Liver (tissue), 9 donors: Measurements from ENCODE around the gene INPP5K. TPM values are rescaled to one million over a fixed set of nuclear protein-coding genes. Genes with fewer than 3 reads are reported as not detected.

Source experiments
- DNase-seq: peaks from one replicate; pipeline ENCODE4 v3.0.0-alpha.2; 2017; ENCODE audit warnings: low spot score
- H3K27ac ChIP-seq, 2 donors: one replicate each; pipeline ENCODE4 v1.7.0; 2013; ENCODE audit warnings: inconsistent platforms in 2 of 2, low read length in 2 of 2, control low read depth in 1 of 2, low read depth in 1 of 2, mild to moderate bottlenecking in 1 of 2
- H3K27me3 ChIP-seq, 4 donors: one replicate each; pipeline versions ENCODE4 v1.6.1 to v1.7.0; 2013; ENCODE audit warnings: low read length in 3 of 4, inconsistent platforms in 1 of 4, mild to moderate bottlenecking in 1 of 4, moderate library complexity in 1 of 4; ENCODE audit not compliant: control insufficient read depth in 4 of 4, insufficient read depth in 4 of 4
- H3K36me3 ChIP-seq, 4 donors: one replicate each; pipeline versions ENCODE4 v1.6.1 to v1.7.0; 2013; ENCODE audit warnings: low read length in 3 of 4, mild to moderate bottlenecking in 3 of 4, low read depth in 1 of 4, moderate library complexity in 1 of 4; ENCODE audit not compliant: control insufficient read depth in 4 of 4, insufficient read depth in 3 of 4
- H3K4me1 ChIP-seq, 4 donors: one replicate each; pipeline versions ENCODE4 v1.6.1 to v1.7.0; 2013; ENCODE audit warnings: low read length in 3 of 4, mild to moderate bottlenecking in 3 of 4, moderate library complexity in 1 of 4; ENCODE audit not compliant: control insufficient read depth in 4 of 4, insufficient read depth in 4 of 4
- H3K4me3 ChIP-seq, 3 donors: one replicate each; pipeline versions ENCODE4 v1.6.1 to v1.7.0; 2013; ENCODE audit warnings: low read length in 3 of 3, control low read depth in 1 of 3, low read depth in 1 of 3, mild to moderate bottlenecking in 1 of 3
- H3K9ac ChIP-seq, 2 donors: one replicate each; pipeline ENCODE4 v1.7.0; 2013; ENCODE audit warnings: low read length in 2 of 2, mild to moderate bottlenecking in 2 of 2, moderate library complexity in 2 of 2, control low read depth in 1 of 2, low read depth in 1 of 2
- H3K9me3 ChIP-seq, 4 donors: one replicate each; pipeline versions ENCODE4 v1.6.1 to v1.7.0; 2013; ENCODE audit warnings: low read length in 3 of 4; ENCODE audit not compliant: control insufficient read depth in 4 of 4
- ATF3 ChIP-seq: IDR thresholded peaks from 2 replicates; pipeline ENCODE4 v1.6.1; 2016; ENCODE audit warnings: antibody characterized with exemption
- FOXA1 ChIP-seq: IDR thresholded peaks from 2 replicates; pipeline ENCODE4 v1.6.1; 2016; ENCODE audit warnings: antibody characterized with exemption
- GABPA ChIP-seq, 2 donors: IDR thresholded peaks in 1 of 2; conservative IDR thresholded peaks in 1 of 2; 2 replicates each; pipeline ENCODE4 v1.6.1; 2016; ENCODE audit warnings: antibody characterized with exemption in 2 of 2, mild to moderate bottlenecking in 1 of 2, moderate library complexity in 1 of 2
- HNF4A ChIP-seq, 2 donors: conservative IDR thresholded peaks; 2 replicates each; pipeline ENCODE4 v1.6.1; 2016; ENCODE audit warnings: antibody characterized with exemption in 2 of 2, mild to moderate bottlenecking in 2 of 2
- RXRA ChIP-seq, 2 donors: IDR thresholded peaks; 2 replicates each; pipeline ENCODE4 v1.6.1; 2017 to 2018; ENCODE audit warnings: antibody characterized with exemption in 2 of 2, mild to moderate bottlenecking in 1 of 2
- SP1 ChIP-seq: IDR thresholded peaks from 2 replicates; pipeline ENCODE4 v1.6.1; 2018; ENCODE audit warnings: antibody characterized with exemption, mild to moderate bottlenecking
- TAF1 ChIP-seq: conservative IDR thresholded peaks from 2 replicates; pipeline ENCODE4 v1.6.1; 2016; ENCODE audit warnings: antibody characterized with exemption, mild to moderate bottlenecking
- YY1 ChIP-seq: IDR thresholded peaks from 2 replicates; pipeline ENCODE4 v1.6.1; 2016; ENCODE audit warnings: antibody characterized with exemption, mild to moderate bottlenecking
- WGBS: extraction: QIAGEN DNeasy Blood & Tissue Kit; methylation state at CpG from one replicate; pipeline ENCODE4 v1.1.7; 2013; 5-methylcytosine and 5-hydroxymethylcytosine counted together
- polyA plus RNA-seq, 2 donors: library from polyadenylated mRNA; stranded (reverse) in 1 of 2; unstranded in 1 of 2; fragments of 200-250 nt in 1 of 2; fragments of >200 nt in 1 of 2; fragmentation: Nextera tagmentation in 1 of 2; extraction: Ambion mirVana in 1 of 2; gene quantifications; one replicate each; pipeline versions ENCODE4 v1.2.1 to v1.2.3, GENCODE V29; 2013 to 2015
- total RNA-seq, 2 donors: library from RNA; depleted of rRNA; stranded (reverse); fragments of >200 nt; gene quantifications; one replicate each; pipeline ENCODE4 v1.2.3, GENCODE V29; 2014
- TF ChIP-seq, protein P1 (sequence below): fragments of 150-350 bp; IDR thresholded peaks from 2 replicates; pipeline ENCODE4 v1.5.1; 2017; ENCODE audit warnings: improper control_type of control experiment, low read depth, low read length; ENCODE audit not compliant: missing input control
- TF ChIP-seq, protein P2 (sequence below): IDR thresholded peaks from 2 replicates; pipeline ENCODE4 v1.6.1; 2016; ENCODE audit warnings: antibody characterized with exemption, mild to moderate bottlenecking
- donor health status: healthy.
- donor health status: healthy.
- donor health status: healthy.
- donor health status: healthy.
- donor health status: healthy.

The INPP5K gene
- total and polyA plus RNA-seq, 4 donors = 9.9 to 47.1 (median 15.9) TPM

DNA sequence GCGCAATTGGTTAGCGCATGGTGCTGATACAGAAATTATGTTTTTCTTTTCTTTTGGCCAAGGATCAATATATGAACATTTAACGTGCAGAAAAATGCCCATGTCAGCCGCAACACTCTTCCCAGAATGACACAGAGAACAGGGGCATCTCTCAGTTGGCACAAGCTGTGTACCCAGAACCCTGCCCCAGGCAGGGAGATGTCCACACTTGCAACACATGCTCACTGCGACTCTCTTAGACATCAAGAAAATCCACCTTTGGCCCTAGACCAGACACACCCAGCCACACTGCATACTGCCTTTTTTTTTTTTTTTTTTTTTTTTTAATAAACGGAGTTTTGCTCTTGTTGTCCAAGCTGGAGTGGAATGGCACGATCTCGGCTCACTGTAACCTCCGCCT, 29.2 kb upstream of the INPP5K start:
- H3K9ac ChIP-seq = no peak overlapping the region
- H3K27me3 ChIP-seq = no peaks in the 10 kb centered on the region
- H3K4me3 ChIP-seq = no peak overlapping the region
- H3K4me1 ChIP-seq = peaks cover 4 to 17% (median 15%) of the 10 kb centered on the region in 4 donors
- DNase-seq = no peak
- 57% methylated on average over 9 of the region's 9 CpGs for WGBS
- H3K9me3 ChIP-seq = no peaks in the 10 kb centered on the region
- H3K27ac ChIP-seq = peak overlapping the region in 1 of 2 donors; percentile 83
- TF ChIP-seq GABPA (IDR thresholded peaks at IDR 0.05 in 1 of 2, conservative IDR thresholded peaks at IDR 0.05 in 1 of 2) = peak in 1 of 2 donors; percentile 4
- no peak for TF ChIP-seq FOXA1
- peak; percentile 66 to 74 for TF ChIP-seq HNF4A (conservative IDR thresholded peaks at IDR 0.05)
- TF ChIP-seq RXRA (IDR thresholded peaks at IDR 0.05) = peak in 1 of 2 donors; percentile 50
- peaks cover 14 to 28% (median 21%) of the 10 kb centered on the region in 4 donors for H3K36me3 ChIP-seq

GRCh38 chr17:1542316-1542715, 25.9 kb upstream of the INPP5K start:
- Histone ChIP-seq H3K36me3 (peaks cover 15 to 42% (median 28%) of the 10 kb centered on the region in 4 donors), H3K27ac (no peak overlapping the region), H3K9me3 (no peaks in the 10 kb centered on the region), H3K27me3 (no peaks in the 10 kb centered on the region), H3K4me1 (peaks cover 4 to 17% (median 15%) of the 10 kb centered on the region in 4 donors), H3K4me3 (no peak overlapping the region), H3K9ac (no peak overlapping the region)
- WGBS = 92% methylated on average over 8 of the region's 8 CpGs
- no peak for DNase-seq
- TF ChIP-seq YY1 (no peak), RXRA (IDR thresholded peaks at IDR 0.05) (no peak), SP1 (no peak), TAF1 (no peak), GABPA (IDR thresholded peaks at IDR 0.05 in 1 of 2, conservative IDR thresholded peaks at IDR 0.05 in 1 of 2) (no peak)
- TF ChIP-seq, protein P1, sequence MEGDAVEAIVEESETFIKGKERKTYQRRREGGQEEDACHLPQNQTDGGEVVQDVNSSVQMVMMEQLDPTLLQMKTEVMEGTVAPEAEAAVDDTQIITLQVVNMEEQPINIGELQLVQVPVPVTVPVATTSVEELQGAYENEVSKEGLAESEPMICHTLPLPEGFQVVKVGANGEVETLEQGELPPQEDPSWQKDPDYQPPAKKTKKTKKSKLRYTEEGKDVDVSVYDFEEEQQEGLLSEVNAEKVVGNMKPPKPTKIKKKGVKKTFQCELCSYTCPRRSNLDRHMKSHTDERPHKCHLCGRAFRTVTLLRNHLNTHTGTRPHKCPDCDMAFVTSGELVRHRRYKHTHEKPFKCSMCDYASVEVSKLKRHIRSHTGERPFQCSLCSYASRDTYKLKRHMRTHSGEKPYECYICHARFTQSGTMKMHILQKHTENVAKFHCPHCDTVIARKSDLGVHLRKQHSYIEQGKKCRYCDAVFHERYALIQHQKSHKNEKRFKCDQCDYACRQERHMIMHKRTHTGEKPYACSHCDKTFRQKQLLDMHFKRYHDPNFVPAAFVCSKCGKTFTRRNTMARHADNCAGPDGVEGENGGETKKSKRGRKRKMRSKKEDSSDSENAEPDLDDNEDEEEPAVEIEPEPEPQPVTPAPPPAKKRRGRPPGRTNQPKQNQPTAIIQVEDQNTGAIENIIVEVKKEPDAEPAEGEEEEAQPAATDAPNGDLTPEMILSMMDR = no peak
- TF ChIP-seq, protein P2, sequence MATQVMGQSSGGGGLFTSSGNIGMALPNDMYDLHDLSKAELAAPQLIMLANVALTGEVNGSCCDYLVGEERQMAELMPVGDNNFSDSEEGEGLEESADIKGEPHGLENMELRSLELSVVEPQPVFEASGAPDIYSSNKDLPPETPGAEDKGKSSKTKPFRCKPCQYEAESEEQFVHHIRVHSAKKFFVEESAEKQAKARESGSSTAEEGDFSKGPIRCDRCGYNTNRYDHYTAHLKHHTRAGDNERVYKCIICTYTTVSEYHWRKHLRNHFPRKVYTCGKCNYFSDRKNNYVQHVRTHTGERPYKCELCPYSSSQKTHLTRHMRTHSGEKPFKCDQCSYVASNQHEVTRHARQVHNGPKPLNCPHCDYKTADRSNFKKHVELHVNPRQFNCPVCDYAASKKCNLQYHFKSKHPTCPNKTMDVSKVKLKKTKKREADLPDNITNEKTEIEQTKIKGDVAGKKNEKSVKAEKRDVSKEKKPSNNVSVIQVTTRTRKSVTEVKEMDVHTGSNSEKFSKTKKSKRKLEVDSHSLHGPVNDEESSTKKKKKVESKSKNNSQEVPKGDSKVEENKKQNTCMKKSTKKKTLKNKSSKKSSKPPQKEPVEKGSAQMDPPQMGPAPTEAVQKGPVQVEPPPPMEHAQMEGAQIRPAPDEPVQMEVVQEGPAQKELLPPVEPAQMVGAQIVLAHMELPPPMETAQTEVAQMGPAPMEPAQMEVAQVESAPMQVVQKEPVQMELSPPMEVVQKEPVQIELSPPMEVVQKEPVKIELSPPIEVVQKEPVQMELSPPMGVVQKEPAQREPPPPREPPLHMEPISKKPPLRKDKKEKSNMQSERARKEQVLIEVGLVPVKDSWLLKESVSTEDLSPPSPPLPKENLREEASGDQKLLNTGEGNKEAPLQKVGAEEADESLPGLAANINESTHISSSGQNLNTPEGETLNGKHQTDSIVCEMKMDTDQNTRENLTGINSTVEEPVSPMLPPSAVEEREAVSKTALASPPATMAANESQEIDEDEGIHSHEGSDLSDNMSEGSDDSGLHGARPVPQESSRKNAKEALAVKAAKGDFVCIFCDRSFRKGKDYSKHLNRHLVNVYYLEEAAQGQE = no peak

DNA sequence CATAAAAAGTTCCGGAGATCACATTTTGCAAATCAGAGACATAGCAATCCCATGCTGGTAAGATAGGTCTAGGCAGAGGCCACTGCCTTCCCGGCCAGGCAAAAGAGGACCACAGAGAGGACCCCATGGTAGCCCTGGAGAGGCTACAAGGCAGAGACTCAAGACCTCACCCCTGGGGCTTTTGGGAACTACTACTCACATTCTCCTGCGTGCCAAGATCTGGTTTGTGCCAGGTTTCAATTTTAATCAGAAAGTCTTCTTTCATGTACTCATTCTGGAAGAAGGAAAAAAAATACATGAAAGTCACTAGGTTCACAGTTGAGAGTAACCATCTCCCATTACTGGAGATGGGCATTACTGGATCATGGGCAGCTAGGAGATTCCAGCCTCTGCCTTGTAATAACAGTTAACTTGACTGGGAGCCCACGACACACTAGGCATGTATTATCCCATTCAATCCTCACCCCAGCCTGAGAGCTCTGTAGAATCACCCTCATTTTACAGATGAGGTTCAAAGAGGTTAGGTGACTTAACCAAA, 25.0 kb upstream of the INPP5K start:
- Histone ChIP-seq H3K4me1 (peaks cover 2 to 15% (median 12%) of the 10 kb centered on the region in 4 donors), H3K9ac (no peak overlapping the region), H3K27me3 (no peaks in the 10 kb centered on the region), H3K9me3 (no peaks in the 10 kb centered on the region), H3K4me3 (no peak overlapping the region), H3K27ac (no peak overlapping the region), H3K36me3 (peaks cover 15 to 42% (median 28%) of the 10 kb centered on the region in 4 donors)
- 97% methylated on average over 4 of the region's 4 CpGs for WGBS
- DNase-seq = no peak
- TF ChIP-seq ATF3 (no peak), HNF4A (conservative IDR thresholded peaks at IDR 0.05) (no peak)
